ENCODE measurements around the gene RCL1. TPM values are rescaled to one million over a fixed set of nuclear protein-coding genes. Genes with fewer than 3 reads are reported as not detected.

The RCL1 gene
- total RNA-seq, 1 experiment from 2014 or later, result 31.2 TPM

DNA sequence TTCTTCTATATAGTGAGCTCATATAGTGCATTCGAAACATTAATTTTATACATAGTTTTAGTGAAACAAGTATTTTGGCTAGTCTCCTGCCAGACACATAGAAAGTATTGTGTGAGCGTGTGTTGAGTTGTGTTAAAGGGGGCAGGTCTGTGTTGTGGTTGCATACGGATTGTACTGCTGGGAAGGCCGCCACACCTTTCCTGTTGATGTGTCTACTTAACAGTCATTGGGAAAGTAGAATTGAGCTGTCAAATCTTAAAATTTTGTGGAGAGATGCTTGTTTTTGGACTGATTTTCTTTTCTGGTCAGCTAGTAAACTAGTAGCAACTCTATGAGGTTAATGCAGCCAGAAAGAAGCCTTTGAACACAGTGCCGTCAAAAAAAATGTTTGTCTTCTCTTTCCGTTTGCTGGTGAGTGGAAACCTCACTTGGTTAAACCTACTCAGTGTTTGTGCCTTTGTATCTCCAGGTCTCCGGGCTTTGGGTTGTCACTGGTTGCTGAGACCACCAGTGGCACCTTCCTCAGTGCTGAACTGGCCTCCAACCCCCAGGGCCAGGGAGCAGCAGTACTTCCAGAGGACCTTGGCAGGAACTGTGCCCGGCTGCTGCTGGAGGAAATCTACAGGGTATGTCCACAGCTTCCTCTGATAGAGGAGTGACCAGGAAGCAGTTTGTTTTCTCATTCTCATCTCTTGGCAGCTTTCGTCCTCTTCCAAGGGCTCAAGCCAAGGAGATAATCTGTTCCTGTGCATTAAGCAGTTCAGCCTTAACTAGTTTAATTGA is 51.5 kb downstream of the RCL1 start:
- BruUV-seq (replicated peaks), result no TSS peak
- TF ChIP-seq, protein P1, sequence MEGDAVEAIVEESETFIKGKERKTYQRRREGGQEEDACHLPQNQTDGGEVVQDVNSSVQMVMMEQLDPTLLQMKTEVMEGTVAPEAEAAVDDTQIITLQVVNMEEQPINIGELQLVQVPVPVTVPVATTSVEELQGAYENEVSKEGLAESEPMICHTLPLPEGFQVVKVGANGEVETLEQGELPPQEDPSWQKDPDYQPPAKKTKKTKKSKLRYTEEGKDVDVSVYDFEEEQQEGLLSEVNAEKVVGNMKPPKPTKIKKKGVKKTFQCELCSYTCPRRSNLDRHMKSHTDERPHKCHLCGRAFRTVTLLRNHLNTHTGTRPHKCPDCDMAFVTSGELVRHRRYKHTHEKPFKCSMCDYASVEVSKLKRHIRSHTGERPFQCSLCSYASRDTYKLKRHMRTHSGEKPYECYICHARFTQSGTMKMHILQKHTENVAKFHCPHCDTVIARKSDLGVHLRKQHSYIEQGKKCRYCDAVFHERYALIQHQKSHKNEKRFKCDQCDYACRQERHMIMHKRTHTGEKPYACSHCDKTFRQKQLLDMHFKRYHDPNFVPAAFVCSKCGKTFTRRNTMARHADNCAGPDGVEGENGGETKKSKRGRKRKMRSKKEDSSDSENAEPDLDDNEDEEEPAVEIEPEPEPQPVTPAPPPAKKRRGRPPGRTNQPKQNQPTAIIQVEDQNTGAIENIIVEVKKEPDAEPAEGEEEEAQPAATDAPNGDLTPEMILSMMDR (conservative IDR thresholded peaks at IDR 0.05; ENCODE audit: low read depth, low read length), result no peak
- TF ChIP-seq EZH2 (IDR thresholded peaks at IDR 0.05; ENCODE audit: borderline replicate concordance, low read depth, low read length, poor library complexity, severe bottlenecking), result no peak
- H3K4me1 ChIP-seq (ENCODE audit: insufficient read depth, low read length, poor library complexity, severe bottlenecking), result peaks cover 9% of the 10 kb centered on the region
- H3K27ac ChIP-seq (ENCODE audit: low read depth, low read length, poor library complexity, severe bottlenecking), result no peak overlapping the region
- ChIA-PET POLR2A (ENCODE audit: low non-redundant PET) (no interaction called here), CTCF (no interaction called here)
- H3K36me3 ChIP-seq (ENCODE audit: insufficient read depth, low read length, poor library complexity, severe bottlenecking), result no peaks in the 10 kb centered on the region
- DNase-seq (ENCODE audit: low spot score), result no peak
- no peak overlapping the region for H3K4me3 ChIP-seq (ENCODE audit: low read depth, low read length, poor library complexity, severe bottlenecking)
- H3K9me3 ChIP-seq (ENCODE audit: low read depth, low read length, poor library complexity, severe bottlenecking), result no peaks in the 10 kb centered on the region
- no peaks in the 10 kb centered on the region for H3K27me3 ChIP-seq (replicated peaks; ENCODE audit: insufficient read depth, low read depth, low read length, poor library complexity)
- intact Hi-C loops (cut with micrococcal nuclease; ENCODE audit: unreplicated experiment), result no loop called here

GRCh38 chr9:4849369-4849768 is 56.6 kb downstream of the RCL1 start:
- TF ChIP-seq, protein P1 (conservative IDR thresholded peaks at IDR 0.05; ENCODE audit: low read depth, low read length), result no peak; the same call in 1 of the 2 replicates
- TF ChIP-seq EZH2 (IDR thresholded peaks at IDR 0.05; ENCODE audit: borderline replicate concordance, low read depth, low read length, poor library complexity, severe bottlenecking), result no peak
- POLR2A ChIA-PET (ENCODE audit: low non-redundant PET), result no interaction called here

GRCh38 chr9:4850603-4851310 is 58.0 kb downstream of the RCL1 start:
- Histone ChIP-seq H3K4me1 (ENCODE audit: insufficient read depth, low read length, poor library complexity, severe bottlenecking) (peaks cover 9% of the 10 kb centered on the region), H3K27me3 (replicated peaks; ENCODE audit: insufficient read depth, low read depth, low read length, poor library complexity) (no peaks in the 10 kb centered on the region), H3K27ac (ENCODE audit: low read depth, low read length, poor library complexity, severe bottlenecking) (no peak overlapping the region), H3K4me3 (ENCODE audit: low read depth, low read length, poor library complexity, severe bottlenecking) (no peak overlapping the region), H3K9me3 (ENCODE audit: low read depth, low read length, poor library complexity, severe bottlenecking) (no peaks in the 10 kb centered on the region), H3K36me3 (ENCODE audit: insufficient read depth, low read length, poor library complexity, severe bottlenecking) (peaks cover 8% of the 10 kb centered on the region)
- POLR2A ChIA-PET (ENCODE audit: low non-redundant PET), result interaction anchor here (0.5 to 0.7 kb wide), 2 partner anchors 47 to 500 kb away, joined by 3 to 12 read pairs; no protein-coding TSS in a partner anchor
- intact Hi-C loops (cut with micrococcal nuclease; ENCODE audit: unreplicated experiment), result no loop called here
- BruUV-seq (replicated peaks), result no TSS peak
- CTCF ChIA-PET, result no interaction called here
- peak; percentile 18 for DNase-seq (ENCODE audit: low spot score)
- TF ChIP-seq, protein P1 (conservative IDR thresholded peaks at IDR 0.05; ENCODE audit: low read depth, low read length), result no peak
- no peak for TF ChIP-seq EZH2 (IDR thresholded peaks at IDR 0.05; ENCODE audit: borderline replicate concordance, low read depth, low read length, poor library complexity, severe bottlenecking)

More at GRCh38 chr9:4849369-4849768, 56.6 kb downstream of the RCL1 start:
- Histone ChIP-seq H3K9me3 (ENCODE audit: low read depth, low read length, poor library complexity, severe bottlenecking) (no peaks in the 10 kb centered on the region), H3K4me3 (ENCODE audit: low read depth, low read length, poor library complexity, severe bottlenecking) (no peak overlapping the region), H3K27me3 (replicated peaks; ENCODE audit: insufficient read depth, low read depth, low read length, poor library complexity) (no peaks in the 10 kb centered on the region), H3K4me1 (ENCODE audit: insufficient read depth, low read length, poor library complexity, severe bottlenecking) (peaks cover 9% of the 10 kb centered on the region), H3K36me3 (ENCODE audit: insufficient read depth, low read length, poor library complexity, severe bottlenecking) (peaks cover 8% of the 10 kb centered on the region), H3K27ac (ENCODE audit: low read depth, low read length, poor library complexity, severe bottlenecking) (no peak overlapping the region)
- CTCF ChIA-PET, result no interaction called here
- intact Hi-C loops (cut with micrococcal nuclease; ENCODE audit: unreplicated experiment), result no loop called here
- BruUV-seq (replicated peaks), result no TSS peak
- no peak for DNase-seq (ENCODE audit: low spot score)

Data from A673 (cell line).